ENCODE data around the gene SLC2A11.

DNA sequence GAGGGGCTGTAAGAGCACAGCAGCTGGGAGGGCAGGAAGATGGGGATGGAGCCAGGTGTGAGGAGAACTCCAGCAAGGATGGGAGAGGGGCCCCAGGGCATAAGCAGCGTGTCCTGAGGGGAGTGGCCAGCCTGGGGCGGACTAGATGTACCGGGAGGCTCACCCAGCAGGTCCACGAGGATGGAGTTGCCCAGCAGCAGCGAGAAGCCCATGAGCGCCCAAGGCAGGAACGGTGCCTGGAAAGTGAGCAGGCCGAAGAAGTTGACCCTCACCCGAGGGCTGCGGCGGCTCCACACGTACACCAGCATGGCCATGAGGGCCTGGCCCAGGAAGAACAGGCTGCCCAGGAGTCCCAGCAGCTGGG is 20.2 kb upstream of the SLC2A11 start:
- TF ChIP-seq, protein P1, sequence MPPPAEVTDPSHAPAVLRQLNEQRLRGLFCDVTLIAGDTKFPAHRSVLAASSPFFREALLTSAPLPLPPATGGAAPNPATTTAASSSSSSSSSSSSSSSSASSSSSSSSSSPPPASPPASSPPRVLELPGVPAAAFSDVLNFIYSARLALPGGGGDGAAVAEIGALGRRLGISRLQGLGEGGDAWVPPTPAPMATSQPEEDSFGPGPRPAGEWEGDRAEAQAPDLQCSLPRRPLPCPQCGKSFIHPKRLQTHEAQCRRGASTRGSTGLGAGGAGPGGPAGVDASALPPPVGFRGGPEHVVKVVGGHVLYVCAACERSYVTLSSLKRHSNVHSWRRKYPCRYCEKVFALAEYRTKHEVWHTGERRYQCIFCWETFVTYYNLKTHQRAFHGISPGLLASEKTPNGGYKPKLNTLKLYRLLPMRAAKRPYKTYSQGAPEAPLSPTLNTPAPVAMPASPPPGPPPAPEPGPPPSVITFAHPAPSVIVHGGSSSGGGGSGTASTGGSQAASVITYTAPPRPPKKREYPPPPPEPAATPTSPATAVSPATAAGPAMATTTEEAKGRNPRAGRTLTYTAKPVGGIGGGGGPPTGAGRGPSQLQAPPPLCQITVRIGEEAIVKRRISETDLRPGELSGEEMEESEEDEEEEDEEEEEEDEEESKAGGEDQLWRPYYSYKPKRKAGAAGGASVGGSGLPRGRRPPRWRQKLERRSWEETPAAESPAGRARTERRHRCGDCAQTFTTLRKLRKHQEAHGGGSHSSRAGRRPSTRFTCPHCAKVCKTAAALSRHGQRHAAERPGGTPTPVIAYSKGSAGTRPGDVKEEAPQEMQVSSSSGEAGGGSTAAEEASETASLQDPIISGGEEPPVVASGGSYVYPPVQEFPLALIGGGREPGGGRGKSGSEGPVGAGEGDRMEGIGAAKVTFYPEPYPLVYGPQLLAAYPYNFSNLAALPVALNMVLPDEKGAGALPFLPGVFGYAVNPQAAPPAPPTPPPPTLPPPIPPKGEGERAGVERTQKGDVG (CRISPR knock-in tag; IDR thresholded peaks at IDR 0.05): no peak
- TF ChIP-seq, protein P2, sequence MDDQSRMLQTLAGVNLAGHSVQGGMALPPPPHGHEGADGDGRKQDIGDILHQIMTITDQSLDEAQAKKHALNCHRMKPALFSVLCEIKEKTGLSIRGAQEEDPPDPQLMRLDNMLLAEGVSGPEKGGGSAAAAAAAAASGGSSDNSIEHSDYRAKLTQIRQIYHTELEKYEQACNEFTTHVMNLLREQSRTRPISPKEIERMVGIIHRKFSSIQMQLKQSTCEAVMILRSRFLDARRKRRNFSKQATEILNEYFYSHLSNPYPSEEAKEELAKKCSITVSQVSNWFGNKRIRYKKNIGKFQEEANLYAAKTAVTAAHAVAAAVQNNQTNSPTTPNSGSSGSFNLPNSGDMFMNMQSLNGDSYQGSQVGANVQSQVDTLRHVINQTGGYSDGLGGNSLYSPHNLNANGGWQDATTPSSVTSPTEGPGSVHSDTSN (IDR thresholded peaks at IDR 0.05; ENCODE audit: insufficient replicate concordance, low read depth, low read length): no peak
- no peak for TF ChIP-seq NR2C1 (IDR thresholded peaks at IDR 0.05)
- no peak for TF ChIP-seq EP300 (IDR thresholded peaks at IDR 0.05; ENCODE audit: borderline replicate concordance in 1 of 2, control insufficient read depth in 1 of 2, low read depth in 2 of 2, low read length in 2 of 2)
- TF ChIP-seq CBX5 (IDR thresholded peaks at IDR 0.05; ENCODE audit: low read depth): no peak
- TF ChIP-seq YY1 (IDR thresholded peaks at IDR 0.05; ENCODE audit: low read depth, low read length): no peak
- TF ChIP-seq RB1 (IDR thresholded peaks at IDR 0.05; ENCODE audit: borderline replicate concordance): no peak
- TF ChIP-seq, protein P3, sequence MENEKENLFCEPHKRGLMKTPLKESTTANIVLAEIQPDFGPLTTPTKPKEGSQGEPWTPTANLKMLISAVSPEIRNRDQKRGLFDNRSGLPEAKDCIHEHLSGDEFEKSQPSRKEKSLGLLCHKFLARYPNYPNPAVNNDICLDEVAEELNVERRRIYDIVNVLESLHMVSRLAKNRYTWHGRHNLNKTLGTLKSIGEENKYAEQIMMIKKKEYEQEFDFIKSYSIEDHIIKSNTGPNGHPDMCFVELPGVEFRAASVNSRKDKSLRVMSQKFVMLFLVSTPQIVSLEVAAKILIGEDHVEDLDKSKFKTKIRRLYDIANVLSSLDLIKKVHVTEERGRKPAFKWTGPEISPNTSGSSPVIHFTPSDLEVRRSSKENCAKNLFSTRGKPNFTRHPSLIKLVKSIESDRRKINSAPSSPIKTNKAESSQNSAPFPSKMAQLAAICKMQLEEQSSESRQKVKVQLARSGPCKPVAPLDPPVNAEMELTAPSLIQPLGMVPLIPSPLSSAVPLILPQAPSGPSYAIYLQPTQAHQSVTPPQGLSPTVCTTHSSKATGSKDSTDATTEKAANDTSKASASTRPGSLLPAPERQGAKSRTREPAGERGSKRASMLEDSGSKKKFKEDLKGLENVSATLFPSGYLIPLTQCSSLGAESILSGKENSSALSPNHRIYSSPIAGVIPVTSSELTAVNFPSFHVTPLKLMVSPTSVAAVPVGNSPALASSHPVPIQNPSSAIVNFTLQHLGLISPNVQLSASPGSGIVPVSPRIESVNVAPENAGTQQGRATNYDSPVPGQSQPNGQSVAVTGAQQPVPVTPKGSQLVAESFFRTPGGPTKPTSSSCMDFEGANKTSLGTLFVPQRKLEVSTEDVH (IDR thresholded peaks at IDR 0.05; ENCODE audit: low read depth, partially characterized antibody): no peak
- TF ChIP-seq, protein P4, sequence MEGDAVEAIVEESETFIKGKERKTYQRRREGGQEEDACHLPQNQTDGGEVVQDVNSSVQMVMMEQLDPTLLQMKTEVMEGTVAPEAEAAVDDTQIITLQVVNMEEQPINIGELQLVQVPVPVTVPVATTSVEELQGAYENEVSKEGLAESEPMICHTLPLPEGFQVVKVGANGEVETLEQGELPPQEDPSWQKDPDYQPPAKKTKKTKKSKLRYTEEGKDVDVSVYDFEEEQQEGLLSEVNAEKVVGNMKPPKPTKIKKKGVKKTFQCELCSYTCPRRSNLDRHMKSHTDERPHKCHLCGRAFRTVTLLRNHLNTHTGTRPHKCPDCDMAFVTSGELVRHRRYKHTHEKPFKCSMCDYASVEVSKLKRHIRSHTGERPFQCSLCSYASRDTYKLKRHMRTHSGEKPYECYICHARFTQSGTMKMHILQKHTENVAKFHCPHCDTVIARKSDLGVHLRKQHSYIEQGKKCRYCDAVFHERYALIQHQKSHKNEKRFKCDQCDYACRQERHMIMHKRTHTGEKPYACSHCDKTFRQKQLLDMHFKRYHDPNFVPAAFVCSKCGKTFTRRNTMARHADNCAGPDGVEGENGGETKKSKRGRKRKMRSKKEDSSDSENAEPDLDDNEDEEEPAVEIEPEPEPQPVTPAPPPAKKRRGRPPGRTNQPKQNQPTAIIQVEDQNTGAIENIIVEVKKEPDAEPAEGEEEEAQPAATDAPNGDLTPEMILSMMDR (IDR thresholded peaks at IDR 0.05 in 2 of 3, conservative IDR thresholded peaks at IDR 0.05 in 1 of 3; ENCODE audit: control insufficient read depth in 2 of 3, extremely low read depth in 1 of 3, insufficient read depth in 1 of 3, low read depth in 3 of 3, low read length in 3 of 3): no peak
- no peak for TF ChIP-seq ETV6 (conservative IDR thresholded peaks at IDR 0.05 in 1 of 2, IDR thresholded peaks at IDR 0.05 in 1 of 2; ENCODE audit: borderline replicate concordance in 1 of 2, low read depth in 1 of 2)

All from GM12878 (cell line).